NT2/D1 (cell line): Measurements from ENCODE around the gene GATA6.

ENCODE experiments used
- SUZ12 ChIP-seq: IDR thresholded peaks from 2 replicates; pipeline ENCODE4 v1.6.1; 2011; ENCODE audit not compliant: insufficient read length, insufficient read depth; ENCODE audit errors: extremely low read depth
- YY1 ChIP-seq: IDR thresholded peaks from 2 replicates; pipeline ENCODE4 v1.6.1; 2011; ENCODE audit not compliant: insufficient read length, insufficient read depth
- ZNF274 ChIP-seq: IDR thresholded peaks from 2 replicates; pipeline ENCODE4 v1.6.1; 2011; ENCODE audit warnings: mild to moderate bottlenecking, low read depth, low read length

DNA sequence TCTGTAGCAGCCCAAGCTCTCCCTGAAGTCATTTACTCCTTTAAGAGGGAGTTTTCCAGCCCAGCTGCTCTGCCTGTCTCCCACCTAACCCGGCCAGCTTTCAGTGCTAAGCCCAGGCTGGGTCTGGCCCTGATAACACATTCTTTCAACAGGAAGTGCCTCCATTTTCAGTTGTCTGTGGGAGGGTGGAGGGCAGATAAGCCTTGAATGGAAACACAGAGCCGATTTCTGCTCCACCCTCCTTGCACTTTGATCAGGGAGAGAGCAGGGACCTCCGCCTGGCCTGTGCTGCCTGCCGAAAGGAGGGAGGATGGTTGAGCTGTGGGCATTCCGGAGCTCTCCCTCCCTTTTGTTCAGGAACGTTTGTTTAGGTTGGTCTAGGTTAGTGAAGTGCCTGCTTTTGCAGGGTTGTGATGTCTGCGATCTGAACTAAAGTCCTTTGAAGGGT lies 24.8 kb downstream of the GATA6 start:
- TF ChIP-seq SUZ12 (no peak), ZNF274 (no peak), YY1 (no peak)
